ENCODE data around the gene TULP1.

The TULP1 gene

DNA sequence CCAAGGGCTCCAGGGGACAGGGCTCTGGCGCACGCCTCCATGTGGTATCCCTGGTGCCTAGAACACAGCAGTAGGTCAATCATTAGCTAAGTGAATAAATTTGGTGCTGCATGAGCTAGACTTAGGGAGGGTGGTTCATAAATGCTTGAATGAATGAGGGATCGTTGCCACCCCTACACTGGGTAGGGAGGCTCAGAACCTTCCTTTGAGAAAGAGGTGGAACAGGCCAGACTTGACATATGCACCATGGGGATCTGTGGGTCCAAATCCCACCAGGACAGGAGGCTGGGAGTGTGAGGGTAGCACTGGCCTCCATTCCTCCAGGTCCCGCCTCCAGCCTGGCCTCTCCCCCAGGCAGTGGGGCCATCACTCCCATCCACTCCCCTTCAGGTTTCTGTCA is 29.6 kb downstream of the TULP1 start:
- TF ChIP-seq, protein P1, sequence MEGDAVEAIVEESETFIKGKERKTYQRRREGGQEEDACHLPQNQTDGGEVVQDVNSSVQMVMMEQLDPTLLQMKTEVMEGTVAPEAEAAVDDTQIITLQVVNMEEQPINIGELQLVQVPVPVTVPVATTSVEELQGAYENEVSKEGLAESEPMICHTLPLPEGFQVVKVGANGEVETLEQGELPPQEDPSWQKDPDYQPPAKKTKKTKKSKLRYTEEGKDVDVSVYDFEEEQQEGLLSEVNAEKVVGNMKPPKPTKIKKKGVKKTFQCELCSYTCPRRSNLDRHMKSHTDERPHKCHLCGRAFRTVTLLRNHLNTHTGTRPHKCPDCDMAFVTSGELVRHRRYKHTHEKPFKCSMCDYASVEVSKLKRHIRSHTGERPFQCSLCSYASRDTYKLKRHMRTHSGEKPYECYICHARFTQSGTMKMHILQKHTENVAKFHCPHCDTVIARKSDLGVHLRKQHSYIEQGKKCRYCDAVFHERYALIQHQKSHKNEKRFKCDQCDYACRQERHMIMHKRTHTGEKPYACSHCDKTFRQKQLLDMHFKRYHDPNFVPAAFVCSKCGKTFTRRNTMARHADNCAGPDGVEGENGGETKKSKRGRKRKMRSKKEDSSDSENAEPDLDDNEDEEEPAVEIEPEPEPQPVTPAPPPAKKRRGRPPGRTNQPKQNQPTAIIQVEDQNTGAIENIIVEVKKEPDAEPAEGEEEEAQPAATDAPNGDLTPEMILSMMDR (IDR thresholded peaks at IDR 0.05; ENCODE audit: borderline replicate concordance, insufficient read depth, low read depth, low read length), result no peak
- H3K4me3 ChIP-seq (ENCODE audit: low read depth, low read length), result no peak overlapping the region

DNA sequence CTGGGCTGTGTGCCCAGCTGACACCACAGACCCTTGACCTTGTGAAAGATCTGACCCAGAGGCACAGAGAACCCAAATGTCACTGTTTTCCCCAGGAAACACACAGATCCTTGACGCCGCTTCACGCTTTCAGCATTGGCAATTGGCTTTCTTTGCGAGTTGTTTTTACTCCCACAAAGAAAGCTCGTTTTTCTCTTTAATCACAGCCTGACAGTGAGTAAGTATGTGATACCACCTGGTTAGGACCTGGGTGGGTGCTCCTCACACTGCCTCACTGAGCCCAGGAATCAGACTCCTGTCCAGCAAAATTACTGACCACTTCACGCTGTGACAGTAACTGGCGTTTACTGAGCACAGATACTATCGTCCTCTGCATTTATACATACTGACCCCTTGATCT is 31.5 kb downstream of the TULP1 start:
- TF ChIP-seq, protein P1 (IDR thresholded peaks at IDR 0.05; ENCODE audit: borderline replicate concordance, insufficient read depth, low read depth, low read length), result no peak
- no peak overlapping the region for H3K4me3 ChIP-seq (ENCODE audit: low read depth, low read length)

DNA sequence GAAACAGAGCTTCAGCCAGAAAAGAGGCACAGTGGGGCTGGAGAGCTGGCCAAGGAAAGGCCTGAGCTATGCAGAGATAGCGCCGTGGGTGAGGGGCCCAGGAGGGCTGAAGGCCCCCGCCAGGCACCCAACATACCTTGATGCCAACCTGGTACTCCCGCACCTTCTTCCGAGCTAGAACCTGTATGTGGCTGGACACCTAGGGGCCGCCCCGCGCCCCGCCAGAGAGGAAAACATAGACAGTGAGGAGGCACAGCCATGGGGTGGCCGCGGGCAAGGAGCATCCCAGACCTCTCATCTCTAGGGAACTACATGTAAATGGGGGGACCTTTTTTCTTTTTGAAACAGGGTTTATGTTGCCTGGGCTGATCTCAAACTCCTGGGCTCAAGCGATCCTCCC is 32.5 kb downstream of the TULP1 start:
- no peak overlapping the region for H3K4me3 ChIP-seq (ENCODE audit: low read depth, low read length)
- TF ChIP-seq, protein P1 (IDR thresholded peaks at IDR 0.05; ENCODE audit: borderline replicate concordance, insufficient read depth, low read depth, low read length), result no peak

DNA sequence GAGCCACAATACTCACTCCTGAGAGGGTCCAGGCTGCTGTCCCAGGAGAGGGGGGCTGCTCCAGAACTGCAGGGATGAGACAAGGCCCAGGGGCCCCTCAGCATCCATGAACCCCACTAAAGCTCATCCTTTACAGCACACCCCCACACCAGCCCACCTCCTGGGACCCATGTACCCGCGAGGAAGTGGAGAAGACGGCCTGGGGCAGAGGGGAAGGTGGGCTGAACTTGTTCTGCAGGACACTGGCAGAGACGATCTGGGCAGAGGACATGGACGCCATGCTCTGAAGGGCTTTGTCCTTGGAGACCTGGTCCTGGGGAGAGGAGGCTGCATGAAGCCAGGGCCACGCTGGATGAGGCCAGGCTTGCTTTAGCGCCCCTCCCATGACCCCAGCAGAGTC is 34.4 kb downstream of the TULP1 start:
- TF ChIP-seq, protein P1 (IDR thresholded peaks at IDR 0.05; ENCODE audit: borderline replicate concordance, insufficient read depth, low read depth, low read length), result no peak
- no peak overlapping the region for H3K4me3 ChIP-seq (ENCODE audit: low read depth, low read length)

DNA sequence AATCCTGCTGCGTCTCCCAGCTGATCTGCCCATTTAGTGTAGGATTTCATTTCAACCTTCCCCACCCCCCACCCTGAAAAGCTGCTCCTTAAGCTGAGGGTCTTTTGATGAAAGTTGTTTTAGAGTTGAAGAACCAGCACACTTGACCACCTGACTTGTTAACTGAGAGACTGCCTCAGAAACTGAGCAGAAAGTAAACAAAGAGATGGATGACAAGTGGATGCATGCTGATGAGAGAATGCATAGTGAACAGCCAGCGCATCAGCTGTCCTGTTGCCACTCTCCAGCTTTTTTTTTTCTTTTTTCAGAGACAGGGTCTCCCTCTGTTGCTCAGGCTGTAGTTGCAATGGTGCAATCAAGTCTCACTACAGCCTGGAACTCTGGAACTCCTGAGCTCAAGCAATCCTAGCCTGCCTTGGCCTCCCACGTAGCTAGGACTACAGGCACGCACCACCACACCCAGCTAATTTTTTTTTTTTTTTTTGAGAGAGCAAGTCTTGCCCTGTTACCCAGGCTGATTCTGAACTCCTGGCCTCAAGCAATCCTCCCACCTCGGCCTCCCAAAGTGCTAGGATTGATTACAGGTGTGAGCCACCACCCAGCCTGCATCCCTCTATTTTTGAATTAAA is 35.0 kb downstream of the TULP1 start:
- TF ChIP-seq, protein P1 (IDR thresholded peaks at IDR 0.05; ENCODE audit: borderline replicate concordance, insufficient read depth, low read depth, low read length), result no peak
- H3K4me3 ChIP-seq (ENCODE audit: low read depth, low read length), result no peak overlapping the region

DNA sequence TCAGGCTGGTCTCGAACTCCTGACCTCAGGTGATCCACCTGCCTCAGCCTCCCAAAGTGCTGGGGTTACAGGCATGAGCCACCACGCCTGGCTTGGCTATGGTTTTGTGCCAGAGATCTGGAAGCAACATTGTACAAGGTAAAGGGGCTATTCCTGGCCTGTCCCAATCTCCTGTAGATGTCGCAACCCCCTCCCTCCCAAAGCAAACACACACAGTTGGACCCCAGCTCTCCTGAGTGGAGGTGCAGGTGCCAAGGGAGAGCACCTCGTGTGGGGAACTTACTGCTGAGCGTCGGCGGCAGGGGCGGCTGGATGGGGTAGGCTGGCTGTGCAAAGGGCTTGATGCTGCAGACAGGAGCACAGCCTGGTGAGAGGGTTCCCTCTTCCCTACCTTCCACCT is 35.7 kb downstream of the TULP1 start:
- H3K4me3 ChIP-seq (ENCODE audit: low read depth, low read length), result no peak overlapping the region
- TF ChIP-seq, protein P1 (IDR thresholded peaks at IDR 0.05; ENCODE audit: borderline replicate concordance, insufficient read depth, low read depth, low read length), result no peak

DNA sequence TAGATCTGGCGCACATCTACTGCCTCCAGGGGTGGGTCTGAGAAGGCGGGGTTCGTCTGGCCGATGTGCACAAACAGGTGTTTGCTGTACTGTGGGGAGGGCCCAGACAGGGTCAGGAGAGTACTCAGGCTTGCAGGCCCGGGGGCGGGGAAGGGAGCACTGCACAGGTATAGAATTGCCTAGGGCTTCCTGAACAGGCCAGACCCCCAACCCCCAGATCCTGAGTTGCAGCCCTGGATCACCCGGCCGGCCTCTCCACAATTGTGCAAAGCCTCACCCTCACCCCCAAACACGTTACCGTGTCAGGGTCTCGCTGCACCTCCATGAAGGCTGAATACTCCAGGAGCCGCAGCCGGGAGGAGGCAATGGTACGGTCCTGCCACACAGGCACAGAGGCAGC is 36.7 kb downstream of the TULP1 start:
- no peak overlapping the region for H3K4me3 ChIP-seq (ENCODE audit: low read depth, low read length)
- TF ChIP-seq, protein P1 (IDR thresholded peaks at IDR 0.05; ENCODE audit: borderline replicate concordance, insufficient read depth, low read depth, low read length), result no peak
